ENCODE measurements around the gene MYLK.

MYLK gene

DNA sequence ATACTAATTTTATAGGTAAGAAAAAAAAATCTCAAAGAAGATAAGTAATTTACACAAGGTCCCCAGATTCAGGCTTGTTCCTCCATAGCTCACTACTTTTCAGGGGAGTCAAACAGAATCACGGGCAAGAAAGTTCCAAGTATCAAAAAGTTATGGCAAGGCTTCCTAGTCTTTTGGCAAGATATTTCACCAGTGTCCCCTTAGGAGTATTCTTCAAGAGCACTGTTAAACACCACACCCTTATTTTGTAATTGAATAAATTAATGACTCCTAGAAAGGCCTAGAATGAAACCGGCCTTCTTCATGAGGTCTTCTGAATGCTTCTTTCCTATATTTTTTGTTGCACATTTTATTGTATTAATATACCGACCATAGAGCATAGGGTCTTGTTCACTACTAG, 109.7 kb downstream of the MYLK start:
- no peak for DNase-seq (ENCODE audit: low read depth in 2 of 2)

DNA sequence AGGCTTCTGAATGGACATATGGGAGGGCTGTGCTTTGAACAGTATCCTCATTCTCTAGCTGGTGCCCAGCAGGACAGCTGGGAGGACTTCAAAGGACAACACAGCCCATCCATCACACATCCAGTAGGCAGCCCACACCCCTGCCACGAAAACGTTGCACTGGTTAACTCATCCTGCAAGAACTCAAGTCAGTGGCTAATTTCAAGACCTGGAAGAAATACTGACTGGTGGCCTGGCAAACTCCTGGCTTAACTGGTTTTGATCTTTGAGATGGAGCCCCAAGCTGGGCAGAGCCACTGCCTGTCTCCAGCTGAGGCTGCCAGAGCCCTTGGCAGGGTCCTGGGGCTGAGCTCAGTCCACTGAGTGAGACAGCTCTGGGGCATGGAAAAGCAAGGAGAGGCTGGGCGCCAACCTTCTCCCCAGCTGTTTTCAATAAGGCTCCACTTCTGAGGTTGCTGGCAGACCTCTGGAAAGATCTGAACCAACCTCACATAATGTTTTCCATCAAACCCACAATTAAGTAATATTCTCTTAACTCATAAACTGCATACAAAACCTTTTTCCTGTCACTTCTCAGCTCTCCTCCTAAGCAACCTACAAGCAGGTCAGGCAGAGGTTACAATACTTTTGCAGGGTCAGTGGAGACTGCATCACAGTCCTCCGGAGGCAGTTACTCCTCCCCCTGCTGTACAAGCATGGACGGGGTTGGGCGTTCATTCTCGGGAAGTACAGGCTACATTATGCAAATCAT, 110.3 kb downstream of the MYLK start:
- DNase-seq (ENCODE audit: low read depth in 2 of 2): no peak

DNA sequence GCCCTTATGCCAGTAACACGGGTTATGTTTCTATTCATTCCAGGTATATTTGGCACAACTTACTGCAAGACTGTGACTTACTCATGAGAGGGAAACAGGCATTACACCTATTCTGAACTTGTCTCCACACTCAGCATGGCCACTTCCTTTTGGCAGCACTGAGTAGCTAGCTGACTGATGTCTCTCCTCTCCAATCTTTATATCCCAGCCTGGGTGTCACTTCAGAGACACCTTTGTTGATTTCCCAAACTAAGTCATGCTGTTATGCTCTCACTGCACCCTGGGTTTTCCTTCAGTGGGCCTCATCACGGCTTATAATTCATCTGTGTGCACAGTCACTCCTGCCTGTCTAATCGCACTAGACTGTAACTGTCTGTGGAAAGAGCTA, 114.8 kb downstream of the MYLK start:
- DNase-seq (ENCODE audit: low read depth in 2 of 2): no peak

DNA sequence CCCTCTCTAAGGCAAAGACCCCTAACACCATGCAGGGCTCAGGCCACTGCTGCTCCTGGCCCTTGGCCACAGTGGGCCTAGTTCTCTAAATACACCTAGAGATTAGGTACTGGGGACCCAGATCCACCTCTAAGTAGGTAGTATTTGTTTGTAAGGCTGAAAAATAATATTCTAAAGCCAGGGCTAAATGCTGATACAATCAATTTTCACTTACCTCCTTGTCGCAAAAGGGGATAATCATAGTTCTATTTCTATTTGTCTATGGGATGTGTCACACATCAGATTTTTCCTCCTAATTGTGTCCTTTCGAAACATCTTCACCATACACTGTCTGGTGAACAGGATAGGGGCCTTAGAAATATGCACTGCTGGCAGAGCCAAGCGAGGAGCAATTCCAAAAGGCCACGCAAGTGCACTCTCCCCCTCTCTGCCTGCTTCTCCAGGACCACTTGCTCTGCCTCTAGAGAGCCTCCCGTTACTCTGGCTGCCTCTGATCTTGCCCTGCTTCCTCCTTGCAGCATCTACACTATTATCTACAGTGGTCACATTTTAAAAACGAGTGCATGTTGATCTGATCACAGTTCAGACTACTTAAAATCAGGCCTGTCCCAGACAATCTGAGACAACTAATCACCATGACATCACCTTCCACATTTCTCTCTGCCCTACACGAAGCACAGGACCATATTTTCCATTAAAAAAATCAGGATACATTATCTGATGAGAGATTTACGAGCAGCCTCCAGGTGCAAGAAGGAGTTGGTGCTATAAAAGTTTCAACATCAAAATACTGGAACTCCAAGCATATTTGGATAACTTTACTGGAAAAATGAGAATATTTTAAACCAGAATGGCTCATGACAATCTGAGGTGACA, 115.4 kb downstream of the MYLK start:
- DNase-seq (ENCODE audit: low read depth in 2 of 2): no peak

GRCh38 chr3:123767564-123768292, 116.4 kb downstream of the MYLK start:
- no peak for DNase-seq (ENCODE audit: low read depth in 2 of 2)

- DNase-seq (ENCODE audit: low read depth in 2 of 2): no peak
Observed at GRCh38 chr3:123767009-123767372, 117.1 kb downstream of the MYLK start.

GRCh38 chr3:123766193-123767008, 117.7 kb downstream of the MYLK start:
- DNase-seq (ENCODE audit: low read depth in 2 of 2): no peak

- DNase-seq (ENCODE audit: low read depth in 2 of 2): no peak
Observed at GRCh38 chr3:123765475-123766128, 118.5 kb downstream of the MYLK start.

DNA sequence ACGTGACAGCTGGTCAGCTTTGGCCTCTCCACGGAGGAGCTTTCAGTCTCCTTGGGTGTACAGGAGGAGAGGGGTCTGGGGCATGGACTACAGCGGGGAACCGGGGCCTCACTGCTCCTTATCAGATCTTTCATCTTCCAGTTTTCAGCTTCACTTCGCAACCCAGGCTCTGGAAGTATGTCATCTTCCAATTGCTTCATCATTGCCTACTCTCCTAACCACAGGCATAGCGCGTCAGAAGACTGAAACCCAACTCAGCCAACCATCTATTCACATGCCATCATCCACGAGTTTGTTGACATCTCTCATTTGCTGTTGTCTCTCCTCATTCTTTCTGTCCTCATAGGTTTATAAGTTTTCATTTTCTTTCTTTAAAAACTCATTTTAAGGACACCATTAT, 119.5 kb downstream of the MYLK start:
- DNase-seq (ENCODE audit: low read depth in 2 of 2): no peak

GRCh38 chr3:123762805-123763204, 121.3 kb downstream of the MYLK start:
- no peak for DNase-seq (ENCODE audit: low read depth in 2 of 2)

DNA sequence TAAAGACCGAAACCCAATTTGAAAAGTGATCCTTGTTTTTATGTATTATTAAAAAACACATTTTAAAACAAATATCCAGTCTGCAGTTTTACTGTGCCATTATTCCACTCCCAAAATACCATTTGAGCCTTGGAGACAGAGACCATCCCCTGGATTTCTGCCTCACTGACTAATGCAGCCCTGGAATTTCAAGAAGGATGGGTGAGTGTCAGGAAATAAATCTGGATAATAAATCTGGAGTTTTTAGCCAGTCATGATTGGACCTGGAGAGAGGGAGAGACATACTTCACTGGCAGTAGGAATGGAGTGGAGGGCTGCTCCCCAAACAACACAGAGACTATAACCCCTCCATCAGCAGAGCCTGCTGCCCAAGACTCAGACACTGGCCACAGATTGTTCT, 123.3 kb downstream of the MYLK start:
- DNase-seq (ENCODE audit: low read depth in 2 of 2): no peak

DNA sequence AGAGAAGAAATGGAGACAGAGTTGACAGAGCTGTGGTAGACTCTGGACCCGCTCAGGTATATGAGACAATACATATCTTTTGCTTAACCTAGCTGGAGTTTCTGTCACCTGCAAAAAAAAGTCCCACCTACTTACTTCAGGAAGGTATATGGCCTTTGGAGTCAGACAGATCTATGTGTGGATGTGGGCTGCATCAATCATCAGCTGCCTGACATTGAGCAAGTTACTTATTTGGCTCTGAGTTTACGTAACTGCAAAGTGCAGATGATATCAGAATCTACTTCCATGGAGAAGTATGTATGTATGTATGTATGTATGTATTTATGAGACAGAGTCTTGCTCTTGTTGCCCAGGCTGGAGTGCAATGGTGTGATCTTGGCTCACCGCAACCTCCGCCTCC, 124.3 kb downstream of the MYLK start:
- DNase-seq (ENCODE audit: low read depth in 2 of 2): no peak

- DNase-seq (ENCODE audit: low read depth in 2 of 2): no peak
Observed at GRCh38 chr3:123759311-123759710, 124.8 kb downstream of the MYLK start.

- DNase-seq (ENCODE audit: low read depth in 2 of 2): no peak
Observed at GRCh38 chr3:123758081-123758564, 126.0 kb downstream of the MYLK start.

- no peak for DNase-seq (ENCODE audit: low read depth in 2 of 2)
Observed at GRCh38 chr3:123757281-123757940, 126.7 kb downstream of the MYLK start.

DNA sequence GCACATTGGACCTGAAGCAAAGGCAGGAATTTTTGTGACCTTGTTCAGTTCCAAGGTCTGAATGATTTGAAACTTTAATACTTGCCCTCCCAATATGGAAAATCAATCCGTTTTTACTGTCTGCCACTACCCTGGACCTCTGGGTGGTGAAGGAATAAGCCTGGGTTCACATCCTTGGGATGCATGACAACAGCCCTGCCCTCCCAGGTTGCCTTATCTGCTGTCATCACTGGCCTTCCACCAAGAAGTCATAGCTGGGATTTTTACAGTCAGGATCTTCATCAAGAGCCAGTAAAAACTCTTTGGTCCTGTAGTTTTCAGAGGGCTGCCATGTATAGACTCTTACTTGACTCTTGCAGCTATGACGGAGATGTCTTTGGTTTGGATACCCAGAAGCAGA, 128.6 kb downstream of the MYLK start:
- DNase-seq (ENCODE audit: low read depth in 2 of 2): no peak

DNA sequence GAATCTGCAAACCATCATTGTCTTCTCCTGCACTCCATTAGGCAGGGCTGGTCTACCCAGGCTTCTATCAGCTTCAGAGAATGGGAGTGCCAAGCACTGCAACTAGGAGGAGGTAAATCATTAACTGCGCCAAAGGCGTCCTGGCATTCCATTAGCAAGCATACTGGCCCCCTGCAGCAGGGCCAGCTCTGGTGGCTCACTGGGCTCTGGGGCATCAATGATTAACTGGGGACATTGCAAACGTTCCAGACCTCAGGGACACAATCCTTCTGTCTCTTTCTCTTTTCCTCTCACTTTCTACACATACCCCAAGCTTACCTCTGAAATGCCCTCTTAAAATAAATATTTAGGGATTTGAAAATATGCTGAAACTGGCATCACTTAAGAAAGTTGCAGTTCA, 129.0 kb downstream of the MYLK start:
- DNase-seq (ENCODE audit: low read depth in 2 of 2): no peak

- DNase-seq (ENCODE audit: low read depth in 2 of 2): no peak
Observed at GRCh38 chr3:123753286-123753685, 130.8 kb downstream of the MYLK start.

DNA sequence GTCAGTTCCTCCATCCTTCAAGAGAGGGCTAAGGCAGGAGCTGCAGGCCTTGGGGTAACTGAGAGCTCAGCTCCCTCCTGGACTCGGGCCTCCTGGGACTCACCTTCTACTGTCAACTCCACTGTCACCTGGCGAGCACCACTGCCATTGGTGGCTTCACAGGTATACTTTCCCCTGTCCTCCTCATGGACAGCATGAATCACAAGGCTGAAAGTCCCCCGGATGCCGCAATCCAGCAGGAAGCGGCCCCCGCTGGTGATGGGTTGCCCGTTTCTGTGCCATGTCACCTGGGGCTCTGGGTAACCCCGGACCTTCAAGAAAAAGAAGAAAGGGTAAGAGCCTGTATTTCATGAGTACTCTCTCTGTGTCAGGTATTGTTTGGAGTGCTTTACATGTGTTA, 131.9 kb downstream of the MYLK start:
- no peak for DNase-seq (ENCODE audit: low read depth in 2 of 2)

DNA sequence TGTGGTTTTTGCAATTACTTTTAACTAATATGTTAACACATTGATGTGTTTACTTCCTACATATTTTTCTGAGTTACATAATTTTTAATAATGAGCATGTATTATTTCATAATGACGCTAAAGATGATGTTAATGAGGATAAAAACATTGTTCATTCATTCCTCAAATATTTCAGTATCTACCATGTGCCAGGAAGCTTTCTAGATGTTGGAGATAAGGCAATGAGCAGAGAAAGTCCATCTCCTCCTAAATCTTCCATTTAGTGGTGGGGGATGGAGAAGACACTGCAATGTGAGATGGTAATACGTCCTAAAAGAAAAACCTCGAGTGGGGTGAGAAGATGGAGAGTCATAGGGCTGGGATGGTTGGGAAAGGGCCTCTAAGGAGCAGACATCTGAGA, 132.7 kb downstream of the MYLK start:
- no peak for DNase-seq (ENCODE audit: low read depth in 2 of 2)

All from stimulated activated CD8-positive, alpha-beta memory T cell treated with anti-CD3 and anti-CD28 coated beads, Interleukin-7, amount 100 ng/mL, for 1 hour (primary cell).